HG03060 (cell line): ENCODE measurements around the gene CTNNBIP1.

Source experiments
- ATAC-seq: cut with Tn5 transposase; IDR thresholded peaks from one replicate; pipeline ENCODE4 v1.9.1; 2021; ENCODE audit warnings: low read depth, moderate number of reproducible peaks; ENCODE audit not compliant: unreplicated experiment

The CTNNBIP1 gene

DNA sequence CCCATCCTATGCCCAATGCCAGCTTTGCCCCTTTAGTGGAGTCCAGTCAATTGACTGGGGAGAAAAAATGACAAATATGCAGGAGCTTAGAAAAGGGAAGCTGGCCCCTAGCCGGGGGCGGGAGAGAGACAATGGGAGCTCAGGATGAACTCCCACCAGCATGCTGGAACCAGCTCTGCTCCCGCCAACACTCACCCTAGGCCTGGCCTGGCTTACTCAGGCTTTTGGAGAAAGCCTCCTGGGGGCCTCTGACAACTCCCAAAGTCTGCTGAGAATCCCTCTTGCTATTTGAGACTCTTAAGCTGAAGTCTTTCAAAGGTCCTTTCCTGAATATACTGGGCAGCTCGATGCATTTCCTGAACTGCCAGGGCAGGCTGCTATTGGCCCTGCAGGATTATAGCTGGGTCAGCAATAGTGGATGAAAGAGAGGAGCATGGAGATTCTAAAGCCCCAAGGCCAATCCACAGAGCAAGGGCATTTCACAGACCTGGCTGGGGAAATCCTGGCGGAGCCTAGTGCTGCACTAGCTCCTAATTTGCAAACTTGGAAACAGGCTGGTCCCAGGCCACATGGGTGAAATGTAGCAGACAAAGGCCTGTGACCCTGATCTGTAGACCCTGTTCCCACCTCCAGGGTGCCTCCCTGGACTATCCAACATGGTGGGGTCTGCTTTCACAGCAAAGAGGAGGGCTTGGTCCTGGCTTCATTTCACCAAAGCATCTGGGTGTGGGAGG lies 50.6 kb downstream of the CTNNBIP1 start:
- no peak for ATAC-seq

DNA sequence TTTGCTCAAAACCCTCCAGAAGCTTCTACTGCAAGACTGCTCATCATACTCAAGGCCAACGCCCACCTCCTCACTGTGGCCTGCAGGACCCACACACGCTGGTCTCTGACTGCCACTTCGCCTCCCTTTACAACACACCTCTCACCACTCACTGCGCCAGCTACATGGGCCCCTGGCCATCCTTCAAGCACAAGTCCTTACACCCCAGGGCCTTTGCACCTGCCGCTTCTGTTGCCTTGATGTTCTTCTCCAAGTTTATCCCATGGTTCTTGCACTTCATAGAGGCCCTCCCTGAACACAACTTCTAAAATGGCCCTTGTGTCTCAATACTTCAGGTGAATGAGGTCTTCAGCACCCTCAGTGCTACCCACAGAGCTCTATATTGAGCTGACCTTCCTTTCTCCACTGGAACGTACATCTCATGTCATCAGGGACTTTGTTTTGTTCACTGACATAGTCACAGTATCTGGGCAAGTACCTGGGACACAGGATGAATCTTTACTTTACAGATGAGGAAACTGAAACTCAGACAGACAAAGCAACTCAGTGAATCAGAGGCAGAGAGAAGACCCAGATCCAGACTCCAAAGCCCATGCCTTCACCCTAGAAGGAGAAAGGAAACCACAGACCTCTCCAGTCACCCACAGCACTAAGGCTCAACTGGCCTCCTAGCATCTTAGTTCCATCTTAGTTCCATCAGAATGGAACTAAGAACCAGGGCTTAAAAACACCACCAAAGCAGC lies 51.6 kb downstream of the CTNNBIP1 start:
- ATAC-seq = no peak

DNA sequence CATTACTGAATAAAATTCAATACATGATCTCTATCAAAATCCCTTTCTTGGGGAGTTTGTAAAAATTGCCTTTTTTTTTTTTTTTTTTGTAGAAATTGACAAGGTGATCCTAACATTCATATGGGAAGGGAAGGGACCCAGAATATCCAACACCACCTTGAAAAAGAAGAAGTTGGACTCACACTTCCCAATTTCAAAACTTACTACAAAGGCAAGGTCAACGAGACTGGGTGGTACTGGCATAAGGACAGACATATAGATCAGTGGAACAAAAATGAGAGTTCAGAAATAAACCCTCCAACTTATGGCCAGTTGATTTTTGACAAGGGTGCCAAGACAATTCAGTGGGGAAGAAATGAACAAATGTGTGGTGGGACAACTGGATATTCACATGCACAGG lies 54.9 kb downstream of the CTNNBIP1 start:
- no peak for ATAC-seq

DNA sequence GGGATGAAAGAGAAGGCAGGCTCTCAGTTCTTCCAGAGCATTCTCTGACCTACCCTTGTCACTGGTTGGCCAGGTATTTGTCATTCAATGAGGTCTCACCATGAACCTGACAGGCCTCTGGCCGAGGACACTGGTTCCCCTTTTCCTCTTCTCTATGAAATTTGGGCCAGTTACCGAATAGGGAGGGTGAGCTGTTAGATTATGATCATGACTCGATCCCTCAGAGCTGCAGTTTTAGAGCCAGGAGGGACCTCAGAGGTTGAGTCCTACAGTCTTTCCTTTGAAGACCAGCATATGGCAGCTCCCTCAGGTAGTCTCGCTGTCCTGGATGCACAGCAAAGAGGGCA lies 56.8 kb downstream of the CTNNBIP1 start:
- ATAC-seq = no peak

DNA sequence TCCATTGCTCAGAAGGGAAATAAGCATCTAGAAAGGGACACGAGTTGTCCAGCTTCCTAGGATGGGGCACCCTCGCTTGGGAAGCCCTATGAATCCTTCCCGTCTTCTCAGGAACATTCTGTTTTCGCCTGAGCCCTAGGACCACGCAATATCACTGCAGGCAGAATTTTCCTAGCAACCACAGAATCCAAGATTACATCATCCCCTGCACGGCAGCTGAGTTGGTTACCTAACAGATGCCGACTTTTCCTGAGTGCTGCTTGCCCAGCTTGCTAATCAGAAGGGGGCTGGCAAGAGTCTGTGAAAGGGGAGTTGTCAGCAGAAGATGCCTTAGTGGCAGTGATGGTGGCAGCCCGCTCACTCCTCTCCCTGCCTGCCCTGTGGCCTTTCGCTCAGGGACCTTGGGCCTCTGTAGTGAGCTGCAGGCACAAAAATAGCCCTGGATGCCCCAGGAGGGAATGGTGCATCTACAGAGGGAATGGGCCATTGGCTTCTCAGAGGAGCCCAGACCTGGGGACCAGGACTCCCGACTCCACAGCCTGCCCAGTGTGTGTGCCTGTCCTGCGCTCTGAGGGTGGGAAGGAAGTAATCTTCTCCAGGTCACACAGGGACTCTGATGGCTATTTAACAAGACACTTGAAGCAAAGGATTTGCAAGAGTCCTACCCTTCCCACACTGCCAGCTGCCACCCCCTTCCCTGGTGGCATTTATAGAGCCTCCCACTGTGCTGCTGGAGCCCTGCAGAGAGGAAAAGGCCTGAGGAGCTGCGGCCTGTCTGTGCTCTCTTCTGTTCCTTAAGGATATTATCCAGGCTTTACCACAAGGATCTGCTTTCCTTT lies 57.4 kb downstream of the CTNNBIP1 start:
- no peak for ATAC-seq

DNA sequence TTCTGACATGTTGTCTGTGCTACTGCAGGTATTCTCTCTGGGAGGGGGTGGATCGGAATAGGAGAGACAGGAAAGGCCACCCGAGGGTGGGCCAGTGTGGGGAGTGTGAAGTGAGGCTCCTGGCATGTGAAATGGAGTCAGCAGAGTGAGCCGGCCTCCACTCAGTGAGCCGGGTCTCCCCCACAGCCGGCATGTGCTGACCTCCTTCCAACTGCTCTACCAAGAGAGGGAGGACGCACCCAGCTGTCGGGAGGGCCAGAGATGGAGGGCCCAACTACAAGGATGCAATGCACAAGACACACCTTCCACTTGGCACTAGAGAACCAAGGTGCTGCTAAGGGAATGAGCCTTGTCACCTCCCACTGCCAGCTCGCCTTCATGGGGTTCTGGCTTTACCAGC lies 58.1 kb downstream of the CTNNBIP1 start:
- no peak for ATAC-seq

DNA sequence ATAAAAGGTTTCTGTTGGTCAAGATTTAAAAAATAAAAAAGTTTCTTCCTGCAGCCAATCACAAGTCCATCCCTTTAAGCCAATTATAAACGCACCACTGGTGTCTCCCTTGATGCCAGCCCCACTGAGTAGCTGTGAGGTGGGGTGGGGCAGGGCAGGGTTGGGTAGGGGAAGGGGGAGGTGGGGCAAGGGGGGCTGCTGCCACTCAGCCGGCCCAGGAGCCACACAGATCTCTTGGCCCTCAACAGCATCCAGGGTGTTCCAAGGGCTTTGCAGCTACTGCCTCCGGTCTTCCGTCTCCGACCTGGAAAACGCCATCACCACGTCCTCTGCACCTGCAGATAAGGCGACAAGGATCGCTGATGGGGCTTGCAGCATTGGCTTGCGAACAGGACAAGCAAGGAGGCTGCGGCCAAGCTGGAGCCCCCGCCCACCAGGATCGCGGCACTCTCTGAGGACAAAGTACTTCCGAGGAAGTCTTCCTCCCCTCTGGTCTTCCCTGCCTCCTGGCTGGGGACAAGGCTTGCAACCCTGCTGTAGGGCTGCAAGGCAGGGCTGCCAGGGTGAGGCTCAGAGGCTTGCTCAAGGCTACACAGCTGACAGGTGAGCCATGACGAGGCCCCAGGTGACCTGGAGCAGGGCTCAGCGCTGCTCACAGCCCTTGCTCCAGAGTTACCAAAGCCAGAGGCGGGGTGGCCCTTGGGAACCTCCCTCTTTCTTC lies 59.5 kb downstream of the CTNNBIP1 start:
- no peak for ATAC-seq

DNA sequence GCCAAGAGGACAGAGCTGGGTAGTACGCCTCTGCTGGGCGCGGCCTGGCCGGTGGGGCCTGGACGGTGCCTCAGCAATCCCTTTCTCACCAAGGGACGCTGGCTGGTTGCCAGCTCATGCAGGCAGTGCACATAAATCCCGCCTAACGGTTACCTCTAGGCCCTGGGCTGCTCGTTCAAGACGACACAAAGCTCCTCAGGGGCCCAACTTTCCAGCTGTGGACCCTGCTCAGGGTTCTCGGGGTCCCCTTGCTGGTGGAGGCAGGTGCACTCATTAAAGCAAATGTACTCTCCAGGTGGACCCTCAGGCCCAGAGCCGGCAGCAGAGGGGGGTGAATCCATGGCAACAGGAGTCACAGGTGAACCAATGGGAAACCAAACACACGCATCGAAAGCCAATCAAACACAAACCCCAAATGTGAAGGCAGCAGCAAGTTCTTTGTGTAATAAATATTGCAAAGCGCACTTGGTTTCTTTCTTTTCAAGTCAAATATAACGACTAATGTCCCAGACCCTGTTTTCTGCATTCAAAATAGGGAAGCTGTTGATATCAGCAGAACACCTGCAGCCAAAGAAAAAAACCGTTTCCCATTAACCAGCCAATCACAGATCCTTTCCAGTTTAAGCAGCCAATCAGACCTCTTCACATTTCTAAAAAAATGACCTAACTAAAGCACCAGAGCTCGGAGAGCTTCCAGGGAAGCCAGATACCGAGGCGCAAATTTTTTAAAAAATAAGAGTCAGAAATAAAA lies 60.2 kb downstream of the CTNNBIP1 start:
- ATAC-seq = no peak

DNA sequence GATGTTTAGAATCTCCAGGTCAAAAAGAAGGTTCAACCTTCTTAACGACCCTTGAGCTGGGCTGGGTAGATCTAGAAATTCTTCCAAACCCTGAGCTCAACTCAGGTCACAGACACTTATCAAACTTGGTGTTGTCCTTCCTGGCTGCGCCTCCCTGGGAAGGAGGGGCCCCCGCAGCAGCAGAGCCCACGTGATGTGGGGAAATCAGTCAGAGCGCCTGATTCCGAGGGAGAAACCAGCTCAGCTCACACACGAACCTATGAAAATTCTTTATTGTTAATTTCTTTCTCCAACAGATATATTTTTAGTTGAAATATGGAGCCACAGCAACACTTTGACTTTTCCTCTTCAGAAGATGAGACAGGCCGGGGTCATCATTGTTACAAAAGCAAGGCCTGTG lies 62.0 kb downstream of the CTNNBIP1 start:
- ATAC-seq = no peak

DNA sequence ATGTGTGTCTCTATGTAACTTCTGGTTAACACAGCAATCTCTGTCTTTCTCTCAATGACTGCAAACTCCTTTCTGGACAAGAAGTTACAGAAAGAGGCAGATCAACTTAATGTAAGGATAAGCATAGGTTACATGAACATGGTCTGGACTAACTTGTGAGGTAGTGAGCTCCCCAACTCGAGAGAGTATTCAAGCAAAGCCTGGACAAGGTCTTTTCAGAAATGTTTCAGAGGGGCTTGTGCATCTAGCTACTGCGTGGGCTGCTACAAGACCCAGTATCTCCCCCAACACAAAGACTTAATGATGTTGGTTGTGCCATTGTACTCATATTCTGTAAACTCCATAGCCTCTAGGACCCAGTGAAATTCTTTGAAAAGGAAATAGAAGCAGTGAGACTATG lies 62.8 kb downstream of the CTNNBIP1 start:
- ATAC-seq = no peak

DNA sequence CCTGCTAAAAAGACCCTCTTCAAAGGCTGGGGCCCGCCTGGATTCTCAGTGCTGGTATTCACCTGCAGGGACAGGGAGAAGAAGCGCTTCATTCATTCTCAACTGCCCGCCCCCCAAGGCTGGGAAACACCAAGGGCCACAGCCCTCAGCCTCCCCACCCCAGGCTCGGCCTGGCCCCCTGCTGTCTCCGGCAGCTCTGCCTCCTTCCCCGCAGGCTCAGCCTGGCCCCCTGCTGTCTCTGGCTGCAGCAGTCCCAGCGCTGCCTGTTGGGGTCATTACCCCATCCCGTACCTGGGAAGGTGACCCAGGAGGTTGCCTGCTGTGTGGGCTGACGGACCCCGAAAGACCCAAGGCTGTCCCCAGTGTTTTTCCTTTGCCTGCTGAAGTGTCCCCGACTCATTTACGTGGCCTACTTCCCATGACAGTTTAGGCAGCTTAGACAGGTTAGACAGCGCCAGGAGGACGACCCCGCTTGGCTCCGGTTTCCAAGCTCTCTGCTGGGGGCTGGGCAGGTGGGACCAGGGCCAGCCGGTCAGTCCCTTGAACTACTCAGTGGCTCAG lies 63.4 kb downstream of the CTNNBIP1 start:
- no peak for ATAC-seq

DNA sequence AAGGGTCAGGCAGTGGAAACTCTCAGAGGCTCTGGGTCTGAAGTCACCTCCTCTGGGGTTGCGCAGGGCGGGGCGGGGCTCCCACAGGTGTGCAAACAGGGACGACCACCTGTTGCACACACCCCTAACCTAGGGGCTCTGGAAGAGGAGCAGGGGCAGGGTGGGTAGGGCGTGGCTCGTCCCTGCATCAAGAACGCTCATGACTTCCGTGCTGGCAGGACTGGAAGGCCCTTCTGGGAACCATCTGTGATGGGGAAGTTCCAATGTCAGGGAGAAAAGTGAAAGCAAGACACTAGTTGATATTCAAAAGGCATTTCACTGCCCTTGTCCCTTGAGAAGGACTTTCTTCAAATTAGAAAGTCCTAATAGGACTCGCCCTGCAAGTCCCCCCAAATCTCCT lies 64.2 kb downstream of the CTNNBIP1 start:
- no peak for ATAC-seq

DNA sequence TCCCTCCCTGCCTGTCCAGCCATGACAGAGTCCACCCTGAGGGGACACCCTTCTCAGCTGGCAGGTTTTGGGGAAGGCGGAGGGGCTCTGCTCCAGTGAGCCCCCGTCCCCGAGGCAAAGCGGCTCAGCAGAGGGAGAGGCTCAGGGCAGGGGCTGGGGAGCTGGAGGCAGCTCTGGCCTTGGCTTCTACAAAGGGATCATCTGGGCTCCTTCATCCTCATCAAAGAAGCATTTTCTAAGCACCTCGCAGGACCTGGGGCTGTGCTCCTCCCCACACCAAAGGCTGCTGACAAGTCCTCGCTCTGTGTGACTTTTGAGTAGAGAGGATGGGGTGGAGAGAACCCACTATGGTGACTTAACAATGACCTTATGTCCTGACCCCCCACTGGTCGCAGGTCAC lies 65.3 kb downstream of the CTNNBIP1 start:
- ATAC-seq = no peak

DNA sequence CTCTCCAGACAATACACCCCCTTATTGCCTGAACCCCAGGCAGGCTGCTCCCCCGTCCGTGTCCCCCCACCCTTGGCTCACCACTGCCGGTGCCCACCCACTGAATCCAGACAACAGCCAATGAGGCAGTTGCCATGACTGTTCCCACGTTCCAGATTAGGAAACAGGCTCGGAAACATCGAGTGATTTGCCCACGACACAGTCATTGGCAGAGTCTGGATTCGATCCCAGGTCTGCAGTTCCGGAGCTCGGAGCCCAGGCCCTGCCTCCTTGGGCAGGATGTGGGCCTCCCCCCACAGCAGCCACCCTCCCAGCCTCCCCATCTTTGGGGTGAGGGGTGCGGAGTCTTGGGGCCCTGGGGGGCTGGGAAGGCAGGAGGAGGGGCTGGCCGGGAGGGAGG lies 66.0 kb downstream of the CTNNBIP1 start:
- ATAC-seq = no peak

DNA sequence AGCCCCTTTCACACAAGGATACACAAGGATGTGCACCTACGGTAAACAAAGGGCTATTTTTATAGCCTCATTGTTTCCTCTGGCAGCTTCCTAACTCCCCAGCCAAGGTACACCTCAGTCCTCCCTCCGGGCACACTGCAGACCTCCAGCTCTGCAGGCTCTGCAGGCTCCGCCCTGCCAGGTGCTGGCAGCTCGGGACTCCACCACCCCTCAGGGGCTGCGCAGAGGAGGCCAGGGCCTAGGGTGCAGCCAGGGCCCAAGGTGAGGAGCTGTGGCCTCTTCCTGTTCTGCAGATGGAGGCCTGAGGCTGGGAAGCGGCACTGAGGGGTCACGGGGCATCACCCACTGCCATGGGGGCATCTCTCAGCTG lies 66.5 kb downstream of the CTNNBIP1 start:
- no peak for ATAC-seq

DNA sequence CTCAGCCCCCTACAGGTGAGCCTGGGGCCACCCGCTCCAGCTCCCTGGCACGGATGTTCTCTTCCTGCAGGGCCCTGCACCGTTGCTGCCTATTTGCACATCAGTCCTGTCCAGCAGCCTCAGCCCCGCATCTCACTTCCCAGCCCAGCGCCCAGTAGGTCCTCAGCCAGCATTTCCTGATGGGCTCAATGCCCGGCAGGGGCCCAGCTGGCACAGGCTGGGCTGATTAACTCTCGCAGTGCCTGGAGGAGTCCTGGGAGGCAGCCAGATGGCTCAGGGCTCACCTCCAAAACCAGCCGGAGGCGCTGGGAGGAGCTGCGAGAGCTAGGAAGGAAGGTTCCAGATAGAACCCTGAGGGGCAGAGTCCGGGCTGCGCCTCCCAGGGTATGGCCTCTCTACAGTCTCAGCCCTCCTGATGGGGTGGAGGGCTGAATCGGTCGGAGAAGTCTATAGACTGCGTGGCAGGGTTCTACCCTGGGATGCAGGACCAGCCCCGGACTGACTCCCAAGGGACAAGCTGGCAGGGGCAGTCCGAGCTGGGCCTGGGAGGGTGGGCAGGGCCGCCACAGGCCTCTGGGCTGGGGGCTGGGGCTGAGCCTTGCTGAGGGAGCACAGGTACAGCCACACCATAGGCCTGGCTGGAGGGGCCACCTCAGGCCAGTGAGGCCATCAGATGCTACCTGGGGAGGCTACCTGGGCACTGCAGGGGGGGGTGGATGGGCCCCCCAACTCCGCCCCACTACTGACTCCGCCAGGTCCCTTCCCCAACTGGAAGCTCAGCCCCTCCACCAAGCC lies 67.1 kb downstream of the CTNNBIP1 start:
- ATAC-seq = no peak

DNA sequence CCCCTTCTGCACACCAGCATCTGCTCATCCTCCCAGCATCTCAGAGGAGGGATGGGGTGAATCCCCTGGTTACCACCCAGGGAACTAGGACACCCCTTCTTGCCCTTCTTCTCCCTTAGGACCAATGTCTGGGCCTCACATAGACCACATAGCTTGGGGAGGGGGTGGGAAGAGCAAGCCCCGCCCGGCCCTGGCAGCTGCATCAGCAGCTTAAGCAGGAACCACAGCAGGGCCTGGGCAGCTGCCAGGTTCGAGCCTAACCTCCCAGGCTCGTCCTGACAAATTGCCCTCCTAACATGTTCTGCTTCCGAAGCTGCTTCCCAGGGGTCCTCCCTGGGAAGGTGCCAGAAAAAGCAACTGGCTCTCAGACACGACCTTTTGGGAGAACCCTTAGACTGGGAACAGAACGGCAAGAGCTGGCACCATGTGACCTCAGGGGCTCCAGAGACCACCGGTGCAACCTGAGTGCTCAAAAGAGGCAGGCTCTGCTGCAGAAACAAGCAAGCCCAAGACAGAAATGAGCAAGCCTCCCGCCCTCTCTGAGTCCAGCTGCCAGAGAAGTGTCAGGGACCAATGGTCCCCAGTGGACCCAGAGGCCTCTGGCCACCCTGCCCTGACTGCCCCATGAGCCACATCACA lies 67.9 kb downstream of the CTNNBIP1 start:
- ATAC-seq = no peak

DNA sequence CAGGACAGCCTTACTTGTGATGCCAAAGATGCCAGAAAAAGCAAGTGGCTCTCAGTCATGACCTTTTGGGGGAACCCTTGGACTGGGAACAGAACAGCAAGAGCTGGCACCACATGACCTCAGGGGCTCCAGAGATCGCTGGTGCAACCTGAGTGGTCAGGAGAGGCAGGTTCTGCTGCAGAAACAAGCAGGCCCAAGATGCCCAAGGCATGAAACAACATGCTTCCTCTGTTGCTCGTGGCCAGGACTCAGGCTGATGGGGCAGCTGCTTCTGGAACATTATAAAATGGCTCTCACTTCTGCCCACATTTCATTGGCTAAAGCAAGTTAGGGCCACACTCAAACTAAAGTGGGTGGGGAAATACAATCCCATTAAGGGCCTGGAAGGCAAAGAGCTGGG lies 68.6 kb downstream of the CTNNBIP1 start:
- no peak for ATAC-seq

DNA sequence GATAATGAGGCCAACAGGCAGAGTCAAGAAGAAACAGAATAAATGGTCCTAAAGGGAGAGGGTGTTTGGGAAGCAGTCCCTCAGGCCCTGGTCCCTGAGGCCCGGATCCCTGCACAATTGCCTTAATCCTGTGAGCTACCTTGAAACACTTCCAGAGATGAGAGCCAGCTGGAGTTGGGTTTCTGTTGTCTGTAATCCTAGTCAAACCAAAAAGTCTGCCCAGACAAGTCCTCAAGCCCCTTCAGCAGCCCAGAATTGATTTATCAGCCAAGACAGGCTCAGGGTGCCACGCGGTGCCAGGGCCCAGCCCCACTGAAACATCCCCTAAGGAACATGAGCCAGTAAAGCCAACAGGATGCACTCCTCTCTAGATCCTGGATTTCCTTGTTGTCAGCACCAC lies 69.9 kb downstream of the CTNNBIP1 start:
- no peak for ATAC-seq
